ENCODE measurements around the gene ESPN.
"Not testable (repeated sequence)": the region's sequence is repeated elsewhere in the genome, so short reads cannot be mapped to it uniquely, and the experiment has no call there.

The ESPN gene

GRCh38 chr1:6448749-6449631 lies 24.4 kb downstream of the ESPN start:
- DNase-seq, result peak; percentile 35 to 68

GRCh38 chr1:6450005-6450450 lies 25.5 kb downstream of the ESPN start:
- DNase-seq, result no peak

DNA sequence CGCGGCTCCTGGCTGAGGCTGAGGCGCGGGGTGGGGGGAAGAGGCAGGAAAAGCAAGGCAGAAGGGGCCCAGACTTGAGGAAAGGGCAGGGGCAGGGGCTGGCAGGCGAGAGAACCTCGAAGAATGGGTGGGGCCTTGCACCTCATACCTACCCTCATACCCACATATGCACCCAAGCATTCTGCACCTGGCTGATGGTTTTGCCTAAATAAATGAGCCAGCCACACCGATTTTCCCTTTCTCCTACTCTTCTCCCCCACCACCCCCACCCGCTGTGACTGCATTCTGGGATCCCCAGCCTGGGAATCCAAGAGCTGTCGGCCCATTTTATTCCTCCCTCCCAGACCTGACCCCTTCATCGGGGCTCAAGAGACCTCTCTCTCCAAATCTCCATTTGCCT lies 25.9 kb downstream of the ESPN start:
- DNase-seq, result not testable (repeated sequence)

- DNase-seq, result no peak
Observed at GRCh38 chr1:6450943-6451373, 26.4 kb downstream of the ESPN start.

DNA sequence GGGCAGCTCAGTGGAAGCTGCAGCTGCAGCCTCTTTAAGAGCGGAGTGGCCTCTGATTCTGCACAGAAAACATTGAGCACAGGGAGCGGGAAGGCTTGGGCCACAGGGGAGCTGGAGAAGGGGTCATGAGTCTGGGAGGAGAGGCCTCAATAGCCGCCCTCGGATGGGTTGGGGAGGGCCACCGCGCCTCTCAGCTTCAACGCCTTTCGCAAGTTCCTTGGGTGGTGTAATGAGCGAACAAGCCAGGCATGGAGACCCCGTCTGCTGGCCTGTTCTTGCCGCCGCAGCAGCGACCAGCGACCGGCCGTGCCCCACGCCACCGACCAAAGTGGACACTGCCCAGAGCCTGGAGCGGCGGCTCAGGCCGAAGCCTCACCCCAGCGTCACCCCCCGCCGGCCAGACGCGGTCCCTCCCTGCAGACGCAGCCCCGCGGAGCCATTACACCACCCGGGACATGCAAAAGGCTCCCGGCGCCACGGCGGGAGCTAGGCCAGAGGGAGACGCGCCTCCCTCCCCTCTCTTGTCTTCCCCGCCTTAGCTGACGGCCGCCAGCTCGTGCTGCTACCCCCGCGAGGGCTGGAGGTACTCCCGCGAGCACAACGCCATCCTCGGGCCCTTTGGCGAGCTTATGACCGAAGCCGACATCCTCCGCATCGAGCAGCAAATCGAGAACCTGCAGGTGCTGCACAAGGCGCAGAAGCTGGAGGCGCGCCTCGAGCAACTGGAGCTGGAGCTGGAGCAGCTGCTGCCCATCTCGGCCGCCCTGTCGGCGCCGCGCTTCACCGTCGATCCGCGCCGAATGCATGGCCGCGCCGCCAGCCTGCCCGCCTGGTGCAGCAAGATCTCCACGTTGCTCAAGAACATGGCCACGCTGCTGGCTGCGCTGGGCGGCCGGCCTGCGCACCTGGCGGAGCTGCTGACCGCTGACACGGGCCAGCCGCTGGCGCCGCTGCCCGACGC lies 29.6 kb downstream of the ESPN start:
- DNase-seq, result not testable (repeated sequence)

DNA sequence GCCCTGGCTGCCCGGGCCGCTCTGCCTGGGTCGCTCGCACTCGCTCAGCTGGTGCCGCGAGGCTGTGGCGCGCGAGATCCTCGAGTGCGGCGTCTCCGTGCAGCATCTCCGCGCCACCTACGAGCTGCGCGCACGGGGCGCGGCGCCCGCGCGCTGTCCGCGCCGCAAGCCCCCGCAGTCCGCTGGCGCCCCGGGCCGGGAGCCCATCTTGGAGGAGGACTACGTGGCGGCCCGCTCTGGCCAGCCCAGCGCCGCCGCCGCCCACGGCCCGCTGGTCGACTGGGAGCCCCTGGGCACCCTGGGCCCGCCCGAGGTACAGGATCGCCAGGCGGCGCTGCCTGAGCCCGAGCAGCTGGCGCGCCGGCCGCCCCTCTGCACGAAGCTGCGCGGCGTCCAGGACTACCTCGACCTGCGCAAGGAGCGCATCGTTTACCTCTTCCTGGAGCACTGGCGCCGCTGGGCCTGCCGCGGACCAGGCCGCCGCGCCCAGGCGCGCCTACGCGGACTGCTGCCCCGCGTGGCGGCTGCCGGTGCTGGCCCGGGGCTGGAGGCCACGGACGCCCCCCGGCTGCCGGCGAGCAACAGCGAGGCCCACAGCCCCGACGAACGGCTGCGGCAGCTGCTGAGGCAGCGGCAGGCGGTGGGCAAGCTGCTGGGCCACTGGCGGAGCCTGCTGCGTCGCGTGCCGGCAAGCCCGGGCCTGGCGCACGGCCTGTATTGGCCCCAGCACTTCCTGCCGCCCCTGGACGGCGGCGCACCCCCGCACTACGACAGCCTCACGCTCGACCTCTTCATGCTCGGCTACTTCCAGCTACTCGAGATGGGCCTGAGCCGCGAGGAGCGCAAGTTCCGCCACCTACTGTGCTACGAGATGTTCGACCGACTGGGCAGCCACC lies 30.5 kb downstream of the ESPN start:
- no peak for DNase-seq

DNA sequence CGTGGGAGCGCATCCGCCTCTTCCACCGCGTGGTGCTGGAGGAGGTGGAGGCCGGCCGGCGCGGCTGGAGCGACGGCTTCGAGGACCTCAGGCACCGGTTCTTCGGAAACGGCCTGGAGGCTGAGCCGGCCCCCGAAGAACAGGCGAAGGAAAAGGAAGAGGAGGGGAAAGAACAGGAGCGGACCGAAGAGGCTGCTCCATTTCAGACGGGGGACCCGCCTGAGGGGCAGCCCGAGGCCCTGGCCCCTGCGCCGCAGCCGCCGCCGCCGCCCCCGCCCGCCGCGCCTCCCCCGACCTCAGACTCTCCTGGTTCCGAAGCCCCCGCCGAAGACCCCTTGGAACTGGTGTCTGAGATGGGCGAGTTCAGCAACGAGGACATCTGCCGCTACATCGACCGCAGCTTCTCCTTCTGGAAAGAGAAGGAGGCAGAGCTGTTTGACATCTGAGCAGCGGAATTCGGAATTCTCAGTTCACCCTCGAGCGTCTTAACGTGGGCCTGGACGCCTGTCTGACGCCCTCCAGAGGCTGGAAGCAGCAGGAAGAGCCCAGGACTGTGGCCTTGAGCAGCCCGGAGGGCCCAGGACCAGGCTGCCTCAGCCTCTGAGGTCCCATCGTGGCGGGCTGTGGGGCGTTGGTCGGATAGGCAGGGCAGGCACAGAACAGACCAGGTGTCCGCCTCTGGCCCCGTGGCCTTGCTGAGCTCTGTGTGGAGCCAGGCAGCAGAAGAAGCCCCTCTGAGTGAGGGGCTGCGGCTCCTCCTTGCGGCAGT lies 31.4 kb downstream of the ESPN start:
- not testable (repeated sequence) for DNase-seq

GRCh38 chr1:6456800-6457466 lies 32.4 kb downstream of the ESPN start:
- DNase-seq, result no peak

- DNase-seq, result no peak
Observed at GRCh38 chr1:6459850-6460265, 35.3 kb downstream of the ESPN start.

- no peak for DNase-seq
Observed at GRCh38 chr1:6460301-6461050, 35.9 kb downstream of the ESPN start.

GRCh38 chr1:6461051-6461530 lies 36.5 kb downstream of the ESPN start:
- DNase-seq, result no peak

- DNase-seq, result no peak
Observed at GRCh38 chr1:6461538-6462411, 37.2 kb downstream of the ESPN start.

GRCh38 chr1:6462412-6463119 lies 38.0 kb downstream of the ESPN start:
- DNase-seq, result no peak

DNA sequence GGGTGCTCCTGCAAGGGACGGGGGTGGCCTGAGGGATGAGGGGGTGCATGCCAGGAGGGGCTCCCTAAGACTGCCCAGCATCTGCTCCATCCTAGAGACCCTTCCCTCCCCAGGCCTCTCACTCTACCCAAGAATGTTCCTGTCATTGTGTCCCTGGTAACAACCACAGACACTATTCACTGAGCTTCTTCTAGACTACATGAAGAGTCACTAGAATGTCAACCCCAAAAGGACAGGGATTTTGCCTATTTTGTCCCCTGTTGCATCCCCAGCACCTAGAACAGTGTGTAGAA lies 38.5 kb downstream of the ESPN start:
- DNase-seq, result no peak

DNA sequence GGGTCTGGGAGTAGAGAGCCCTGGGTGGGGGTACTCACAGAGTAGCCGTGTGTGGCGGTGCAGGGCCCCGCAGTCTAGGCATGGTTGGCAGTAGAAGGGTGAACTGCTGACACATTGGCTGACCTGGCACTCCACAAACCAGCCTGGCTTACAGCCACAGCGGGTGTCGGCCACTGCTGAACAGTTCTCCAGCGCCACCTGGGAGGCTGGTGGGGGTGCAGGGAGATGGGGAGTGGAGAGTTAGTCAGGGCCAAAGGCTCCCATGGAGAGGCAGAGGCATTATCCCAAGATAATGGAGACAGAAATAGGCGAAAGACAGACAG lies 39.9 kb downstream of the ESPN start:
- no peak for DNase-seq

GRCh38 chr1:6464915-6465314 lies 40.3 kb downstream of the ESPN start:
- no peak for DNase-seq

DNA sequence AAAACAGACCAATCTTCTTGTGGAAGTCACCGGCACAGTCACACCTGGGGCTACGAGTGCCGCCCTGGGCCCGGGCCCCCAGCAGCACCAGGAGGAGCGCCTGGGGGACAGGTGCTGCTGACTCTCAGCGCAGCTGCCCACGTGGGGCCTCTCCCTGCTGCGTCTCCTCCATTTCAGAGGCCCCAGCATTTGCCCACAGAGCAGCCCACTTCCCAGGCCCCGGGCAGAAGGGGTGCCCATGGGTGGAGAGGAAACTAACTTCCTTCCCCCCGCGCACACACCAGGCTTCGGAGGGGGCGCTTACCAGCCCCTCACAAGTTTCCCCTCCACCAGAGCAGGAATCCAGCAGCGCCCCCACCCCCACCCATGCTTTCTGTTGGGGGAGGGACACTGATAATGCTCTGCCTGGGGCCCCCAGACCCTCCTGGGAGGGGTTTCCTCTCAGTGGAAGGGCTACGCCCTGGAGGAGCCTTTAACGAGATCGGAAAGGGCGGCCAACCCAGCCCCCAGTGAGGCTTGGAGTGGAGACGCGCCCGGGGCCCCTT lies 41.0 kb downstream of the ESPN start:
- DNase-seq, result no peak

DNA sequence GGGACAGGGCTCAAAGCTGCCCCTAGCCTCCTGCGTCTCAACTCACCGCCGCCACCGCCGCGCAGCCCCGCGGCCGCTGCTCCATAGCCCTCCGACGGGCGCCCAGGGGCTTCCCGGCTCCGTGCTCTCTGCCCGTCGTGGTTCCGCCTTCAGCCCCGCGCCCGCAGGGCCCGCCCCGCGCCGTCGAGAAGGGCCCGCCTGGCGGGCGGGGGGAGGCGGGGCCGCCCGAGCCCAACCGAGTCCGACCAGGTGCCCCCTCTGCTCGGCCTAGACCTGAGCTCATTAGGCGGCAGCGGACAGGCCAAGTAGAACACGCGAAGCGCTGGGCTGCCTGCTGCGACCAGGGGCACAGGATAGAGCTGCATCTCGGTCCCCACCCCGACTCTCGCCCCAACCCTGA lies 41.4 kb downstream of the ESPN start, which contains the start of gene TNFRSF25:
TSS of gene TNFRSF25 (minus strand) at position 151 of the 400 bp plus-strand sequence. CDS start at position 85, 66 bp downstream.
- no peak for DNase-seq
